ENCODE data around the gene PLD1. TPM values are rescaled to one million over a fixed set of nuclear protein-coding genes. Genes with fewer than 3 reads are reported as not detected.

Gene PLD1
- total RNA-seq, 1 experiment from 2014 or later = 32.5 TPM

DNA sequence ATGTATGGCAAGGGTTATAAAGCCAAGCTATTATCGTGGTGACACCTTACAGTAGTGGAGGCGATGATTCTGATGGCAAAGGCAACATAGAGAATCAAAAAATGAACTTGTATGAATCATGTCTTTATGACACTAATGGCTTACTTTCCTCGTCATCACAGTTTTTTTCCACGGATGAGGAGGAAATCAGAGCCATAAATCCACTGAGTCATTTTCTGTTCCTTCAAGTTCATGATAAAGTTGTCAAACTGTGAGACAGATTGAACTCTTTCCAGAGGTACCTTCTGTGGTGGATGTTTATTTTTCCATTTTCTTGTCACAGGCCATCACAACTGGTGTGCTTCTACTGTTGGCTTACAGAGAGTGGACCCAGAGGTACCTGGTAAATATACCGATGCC lies 41.4 kb upstream of the PLD1 start:
- Histone ChIP-seq H4K20me1 (ENCODE audit: insufficient read depth) (no peaks in the 10 kb centered on the region), H3K9me3 (ENCODE audit: insufficient read depth, low read depth) (peaks cover 29% of the 10 kb centered on the region), H2AFZ (no peak overlapping the region), H3K27ac (no peak overlapping the region), H3K4me3 (no peak overlapping the region), H3K27me3 (ENCODE audit: insufficient read depth, low read depth) (no peaks in the 10 kb centered on the region), H3K4me1 (replicated peaks; ENCODE audit: insufficient read depth) (no peaks in the 10 kb centered on the region), H3K79me2 (ENCODE audit: low read depth) (no peaks in the 10 kb centered on the region), H3F3A (ENCODE audit: insufficient read depth, low read depth) (no peaks in the 10 kb centered on the region), H3K4me2 (no peak overlapping the region), H3K36me3 (ENCODE audit: low read depth) (no peaks in the 10 kb centered on the region), H3K9me2 (ENCODE audit: insufficient read depth) (no peaks in the 10 kb centered on the region)
- BruUV-seq (replicated peaks) = no TSS peak
- CTCF ChIA-PET = no interaction called here
- POLR2A ChIA-PET (ENCODE audit: unreplicated experiment) = no interaction called here
- DNase-seq = peak in 1 of 2 experiments; percentile 35
- intact Hi-C loops (cut with micrococcal nuclease; ENCODE audit: unreplicated experiment) = no loop called here
- no peak for TF ChIP-seq CTCF (conservative IDR thresholded peaks at IDR 0.05)
- no peak for TF ChIP-seq EZH2 (IDR thresholded peaks at IDR 0.05; ENCODE audit: low read depth)

GRCh38 chr3:171850960-171851659 lies 40.8 kb upstream of the PLD1 start:
- Histone ChIP-seq H2AFZ (no peak overlapping the region), H3K9me2 (ENCODE audit: insufficient read depth) (no peaks in the 10 kb centered on the region), H3K4me3 (no peak overlapping the region), H3F3A (ENCODE audit: insufficient read depth, low read depth) (no peaks in the 10 kb centered on the region), H3K4me1 (replicated peaks; ENCODE audit: insufficient read depth) (no peaks in the 10 kb centered on the region), H3K36me3 (ENCODE audit: low read depth) (no peaks in the 10 kb centered on the region), H3K27me3 (ENCODE audit: insufficient read depth, low read depth) (no peaks in the 10 kb centered on the region), H3K4me2 (no peak overlapping the region), H4K20me1 (ENCODE audit: insufficient read depth) (no peaks in the 10 kb centered on the region), H3K27ac (no peak overlapping the region), H3K79me2 (ENCODE audit: low read depth) (no peaks in the 10 kb centered on the region), H3K9me3 (ENCODE audit: insufficient read depth, low read depth) (peaks cover 29% of the 10 kb centered on the region)
- no TSS peak for BruUV-seq (replicated peaks)
- intact Hi-C loops (cut with micrococcal nuclease; ENCODE audit: unreplicated experiment) = no loop called here
- ChIA-PET CTCF (no interaction called here), POLR2A (ENCODE audit: unreplicated experiment) (interaction anchor here (0.6 kb wide), 1 partner anchor 191 kb away, joined by 4 read pairs; no protein-coding TSS in a partner anchor)
- TF ChIP-seq CTCF (conservative IDR thresholded peaks at IDR 0.05) (no peak), EZH2 (IDR thresholded peaks at IDR 0.05; ENCODE audit: low read depth) (no peak)
- DNase-seq = peak in 1 of 2 experiments; percentile 13

DNA sequence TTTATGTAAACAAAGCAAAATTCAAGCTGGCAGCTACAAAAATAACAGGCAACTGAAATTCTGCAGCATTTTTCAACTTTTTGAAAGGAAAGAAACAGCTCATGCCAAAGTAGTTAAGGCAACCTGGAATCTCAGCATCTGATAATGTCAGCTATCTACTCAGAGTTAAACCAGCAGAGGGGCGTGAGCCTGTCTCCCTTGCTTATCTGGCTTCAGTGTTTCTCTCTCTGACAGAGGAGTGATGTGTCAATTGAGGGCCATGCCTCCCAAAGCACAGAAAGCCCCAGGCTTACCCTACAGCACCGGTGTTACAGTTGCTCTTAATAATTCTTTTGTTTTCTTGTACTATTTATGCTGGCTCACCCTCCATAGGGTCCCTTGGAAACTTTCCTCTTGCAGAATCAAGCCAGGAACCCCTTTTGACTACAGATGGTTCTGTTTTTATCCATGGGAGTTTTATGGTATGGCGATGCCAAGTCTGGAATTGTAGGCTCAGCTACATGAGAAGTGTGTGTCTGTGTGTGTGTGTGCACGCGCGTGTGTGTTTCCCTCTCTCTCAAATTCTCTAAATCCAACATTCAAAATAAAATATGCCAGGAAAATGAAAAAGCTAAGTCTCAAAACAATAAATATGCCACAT lies 40.2 kb upstream of the PLD1 start:
- CTCF ChIA-PET = interaction anchor here (0.6 kb wide), 1 partner anchor 742 kb away, joined by 3 read pairs; no protein-coding TSS in a partner anchor
- Histone ChIP-seq H3K79me2 (ENCODE audit: low read depth) (no peaks in the 10 kb centered on the region), H3K9me2 (ENCODE audit: insufficient read depth) (no peaks in the 10 kb centered on the region), H4K20me1 (ENCODE audit: insufficient read depth) (no peaks in the 10 kb centered on the region), H3K4me1 (replicated peaks; ENCODE audit: insufficient read depth) (peaks cover 6% of the 10 kb centered on the region), H3K27ac (no peak overlapping the region), H3F3A (ENCODE audit: insufficient read depth, low read depth) (0 out of 2 replicates have a peak, but pooled peaks cover 2% of the 10 kb centered on the region), H3K9me3 (ENCODE audit: insufficient read depth, low read depth) (peaks cover 24% of the 10 kb centered on the region), H3K36me3 (ENCODE audit: low read depth) (no peaks in the 10 kb centered on the region), H3K4me3 (no peak overlapping the region), H3K4me2 (no peak overlapping the region), H3K27me3 (ENCODE audit: insufficient read depth, low read depth) (no peaks in the 10 kb centered on the region), H2AFZ (no peak overlapping the region)
- TF ChIP-seq EZH2 (IDR thresholded peaks at IDR 0.05; ENCODE audit: low read depth) (no peak), CTCF (conservative IDR thresholded peaks at IDR 0.05) (no peak)
- intact Hi-C loops (cut with micrococcal nuclease; ENCODE audit: unreplicated experiment) = no loop called here
- BruUV-seq (replicated peaks) = no TSS peak
- POLR2A ChIA-PET (ENCODE audit: unreplicated experiment) = no interaction called here
- DNase-seq = peak in 1 of 2 experiments; percentile 20

All from PC-9 (cell line).